ENCODE results near the gene MUC5B. TPM values are rescaled to one million over a fixed set of nuclear protein-coding genes. Genes with fewer than 3 reads are reported as not detected.
"Not testable (repeated sequence)": the region's sequence is repeated elsewhere in the genome, so short reads cannot be mapped to it uniquely, and the experiment has no call there.

MUC5B gene, protein sequence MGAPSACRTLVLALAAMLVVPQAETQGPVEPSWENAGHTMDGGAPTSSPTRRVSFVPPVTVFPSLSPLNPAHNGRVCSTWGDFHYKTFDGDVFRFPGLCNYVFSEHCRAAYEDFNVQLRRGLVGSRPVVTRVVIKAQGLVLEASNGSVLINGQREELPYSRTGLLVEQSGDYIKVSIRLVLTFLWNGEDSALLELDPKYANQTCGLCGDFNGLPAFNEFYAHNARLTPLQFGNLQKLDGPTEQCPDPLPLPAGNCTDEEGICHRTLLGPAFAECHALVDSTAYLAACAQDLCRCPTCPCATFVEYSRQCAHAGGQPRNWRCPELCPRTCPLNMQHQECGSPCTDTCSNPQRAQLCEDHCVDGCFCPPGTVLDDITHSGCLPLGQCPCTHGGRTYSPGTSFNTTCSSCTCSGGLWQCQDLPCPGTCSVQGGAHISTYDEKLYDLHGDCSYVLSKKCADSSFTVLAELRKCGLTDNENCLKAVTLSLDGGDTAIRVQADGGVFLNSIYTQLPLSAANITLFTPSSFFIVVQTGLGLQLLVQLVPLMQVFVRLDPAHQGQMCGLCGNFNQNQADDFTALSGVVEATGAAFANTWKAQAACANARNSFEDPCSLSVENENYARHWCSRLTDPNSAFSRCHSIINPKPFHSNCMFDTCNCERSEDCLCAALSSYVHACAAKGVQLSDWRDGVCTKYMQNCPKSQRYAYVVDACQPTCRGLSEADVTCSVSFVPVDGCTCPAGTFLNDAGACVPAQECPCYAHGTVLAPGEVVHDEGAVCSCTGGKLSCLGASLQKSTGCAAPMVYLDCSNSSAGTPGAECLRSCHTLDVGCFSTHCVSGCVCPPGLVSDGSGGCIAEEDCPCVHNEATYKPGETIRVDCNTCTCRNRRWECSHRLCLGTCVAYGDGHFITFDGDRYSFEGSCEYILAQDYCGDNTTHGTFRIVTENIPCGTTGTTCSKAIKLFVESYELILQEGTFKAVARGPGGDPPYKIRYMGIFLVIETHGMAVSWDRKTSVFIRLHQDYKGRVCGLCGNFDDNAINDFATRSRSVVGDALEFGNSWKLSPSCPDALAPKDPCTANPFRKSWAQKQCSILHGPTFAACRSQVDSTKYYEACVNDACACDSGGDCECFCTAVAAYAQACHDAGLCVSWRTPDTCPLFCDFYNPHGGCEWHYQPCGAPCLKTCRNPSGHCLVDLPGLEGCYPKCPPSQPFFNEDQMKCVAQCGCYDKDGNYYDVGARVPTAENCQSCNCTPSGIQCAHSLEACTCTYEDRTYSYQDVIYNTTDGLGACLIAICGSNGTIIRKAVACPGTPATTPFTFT (N-terminal part only)
- polyA plus RNA-seq (2012; ENCODE audit: insufficient read depth, insufficient read length): not detected

GRCh38 chr11:1222491-1223345 is at the start of gene MUC5B:
Gene MUC5B, plus strand, starts transcription at chr11:1223066. Its CDS starts 58 bp downstream, at chr11:1223124.
- H3K4me3 ChIP-seq (ENCODE audit: low read length): no peak within 1 kb of the TSS
- no peak for DNase-seq (ENCODE audit: low read depth, low spot score)

- not testable (repeated sequence) for H3K4me3 ChIP-seq (ENCODE audit: low read length); DNase-seq (ENCODE audit: low read depth, low spot score)
These were observed 49.5 kb upstream of the MUC5B start for GRCh38 chr11:1173396-1173795.

- no peak for DNase-seq (ENCODE audit: low read depth, low spot score)
- H3K4me3 ChIP-seq (ENCODE audit: low read length): no peak overlapping the region
These were observed 48.2 kb upstream of the MUC5B start for GRCh38 chr11:1174441-1175370.

DNA sequence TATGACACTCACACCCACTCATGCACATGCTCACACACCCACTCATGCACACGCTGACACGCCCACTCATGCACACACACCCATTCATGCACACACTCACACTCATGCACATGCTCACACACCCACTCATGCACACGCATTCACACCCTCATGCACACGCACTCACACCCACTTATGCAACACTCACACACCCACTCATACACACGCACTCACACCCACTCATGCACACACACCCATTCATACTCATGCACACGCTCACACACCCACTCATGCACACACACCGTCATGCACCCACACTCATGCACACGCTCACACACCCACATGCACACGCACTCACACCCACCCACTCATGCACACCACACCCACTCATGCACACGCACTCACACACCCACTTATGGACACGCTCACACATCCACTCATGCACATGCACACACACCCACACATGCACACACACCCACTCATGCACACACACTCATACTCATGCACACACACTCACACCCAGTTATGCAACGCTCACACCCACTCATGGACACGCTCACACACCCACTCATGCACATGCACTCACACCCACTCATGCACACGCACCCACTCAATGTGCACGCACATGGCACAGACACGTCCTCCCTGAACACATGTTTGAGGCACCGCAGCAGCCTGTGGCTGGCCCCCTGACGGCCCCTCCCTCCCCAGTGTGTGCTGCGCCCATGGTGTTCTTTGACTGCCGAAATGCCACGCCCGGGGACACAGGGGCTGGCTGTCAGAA is 47.2 kb upstream of the MUC5B start:
- no peak overlapping the region for H3K4me3 ChIP-seq (ENCODE audit: low read length)
- DNase-seq (ENCODE audit: low read depth, low spot score): no peak

DNA sequence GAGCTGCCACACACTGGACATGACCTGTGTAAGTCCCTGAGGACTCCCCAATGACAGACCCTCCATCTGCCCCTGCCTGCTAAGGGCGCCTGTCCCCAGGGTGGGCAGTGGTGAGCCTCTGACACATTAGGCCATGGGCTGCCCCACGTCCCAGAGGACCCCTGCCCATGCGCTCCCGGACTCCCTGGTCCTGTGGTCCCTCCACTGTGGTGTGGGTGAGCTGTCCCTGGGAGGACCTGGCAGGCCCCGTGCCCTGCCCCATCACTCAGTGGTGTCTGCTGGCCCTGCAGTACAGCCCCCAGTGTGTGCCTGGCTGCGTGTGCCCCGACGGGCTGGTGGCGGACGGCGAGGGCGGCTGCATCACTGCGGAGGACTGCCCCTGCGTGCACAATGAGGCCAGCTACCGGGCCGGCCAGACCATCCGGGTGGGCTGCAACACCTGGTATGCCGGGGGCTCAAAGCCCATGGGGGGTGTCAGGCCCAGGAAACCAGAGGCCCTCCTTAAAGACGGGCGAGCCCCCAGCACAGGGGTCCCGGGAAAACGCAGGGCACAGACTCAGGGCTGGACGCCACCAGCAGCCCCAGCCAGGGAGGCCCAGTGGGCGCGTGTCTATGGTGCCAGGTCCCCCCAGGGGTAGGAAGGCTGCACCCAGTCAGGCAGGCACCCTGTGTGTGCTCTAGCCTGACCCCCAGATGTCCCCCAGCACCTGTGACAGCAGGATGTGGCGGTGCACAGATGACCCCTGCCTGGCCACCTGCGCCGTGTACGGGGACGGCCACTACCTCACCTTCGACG is 46.4 kb upstream of the MUC5B start:
- no peak for DNase-seq (ENCODE audit: low read depth, low spot score)
- no peak overlapping the region for H3K4me3 ChIP-seq (ENCODE audit: low read length)

DNA sequence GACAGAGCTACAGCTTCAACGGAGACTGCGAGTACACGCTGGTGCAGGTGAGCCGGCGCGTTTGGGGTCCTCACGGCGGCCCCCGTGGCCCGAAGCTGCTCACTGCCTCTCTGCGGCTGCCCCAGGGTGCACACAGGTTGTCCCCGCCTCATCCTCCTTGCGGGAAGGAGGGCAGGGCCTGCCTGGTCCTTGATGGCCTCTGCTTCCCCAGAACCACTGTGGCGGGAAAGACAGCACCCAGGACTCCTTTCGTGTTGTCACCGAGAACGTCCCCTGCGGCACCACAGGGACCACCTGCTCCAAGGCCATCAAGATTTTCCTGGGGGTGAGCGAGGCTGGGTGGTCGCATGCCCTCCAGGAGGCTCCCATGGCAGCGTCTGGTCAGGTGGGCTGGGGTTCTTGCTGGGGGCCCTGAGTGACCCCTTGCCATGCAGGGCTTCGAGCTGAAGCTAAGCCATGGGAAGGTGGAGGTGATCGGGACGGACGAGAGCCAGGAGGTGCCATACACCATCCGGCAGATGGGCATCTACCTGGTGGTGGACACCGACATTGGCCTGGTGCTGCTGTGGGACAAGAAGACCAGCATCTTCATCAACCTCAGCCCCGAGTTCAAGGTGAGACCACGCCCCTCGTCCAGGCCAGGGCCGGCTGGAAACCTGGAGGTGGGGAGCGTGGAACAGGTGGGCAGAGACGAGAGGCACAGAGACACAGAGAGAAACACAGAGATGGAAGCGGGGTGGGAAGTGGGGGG is 45.7 kb upstream of the MUC5B start:
- no peak overlapping the region for H3K4me3 ChIP-seq (ENCODE audit: low read length)
- DNase-seq (ENCODE audit: low read depth, low spot score): no peak

DNA sequence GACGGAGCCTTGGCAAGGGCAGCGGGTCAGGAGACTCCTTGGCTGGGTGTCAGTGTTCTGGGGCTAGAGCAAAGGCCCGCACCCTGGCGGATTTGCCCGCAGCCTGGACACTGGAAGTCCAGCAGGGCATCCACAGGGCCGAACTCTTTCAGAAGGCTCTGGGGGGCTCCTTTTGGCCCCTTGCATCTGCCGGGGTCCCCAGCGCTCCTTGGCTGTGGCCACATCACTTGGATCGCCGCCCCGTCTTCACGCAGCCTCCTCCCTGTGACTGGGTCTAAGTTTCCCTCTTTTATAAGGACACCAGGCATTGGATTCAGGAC is 45.1 kb upstream of the MUC5B start:
- H3K4me3 ChIP-seq (ENCODE audit: low read length): no peak overlapping the region
- DNase-seq (ENCODE audit: low read depth, low spot score): no peak

DNA sequence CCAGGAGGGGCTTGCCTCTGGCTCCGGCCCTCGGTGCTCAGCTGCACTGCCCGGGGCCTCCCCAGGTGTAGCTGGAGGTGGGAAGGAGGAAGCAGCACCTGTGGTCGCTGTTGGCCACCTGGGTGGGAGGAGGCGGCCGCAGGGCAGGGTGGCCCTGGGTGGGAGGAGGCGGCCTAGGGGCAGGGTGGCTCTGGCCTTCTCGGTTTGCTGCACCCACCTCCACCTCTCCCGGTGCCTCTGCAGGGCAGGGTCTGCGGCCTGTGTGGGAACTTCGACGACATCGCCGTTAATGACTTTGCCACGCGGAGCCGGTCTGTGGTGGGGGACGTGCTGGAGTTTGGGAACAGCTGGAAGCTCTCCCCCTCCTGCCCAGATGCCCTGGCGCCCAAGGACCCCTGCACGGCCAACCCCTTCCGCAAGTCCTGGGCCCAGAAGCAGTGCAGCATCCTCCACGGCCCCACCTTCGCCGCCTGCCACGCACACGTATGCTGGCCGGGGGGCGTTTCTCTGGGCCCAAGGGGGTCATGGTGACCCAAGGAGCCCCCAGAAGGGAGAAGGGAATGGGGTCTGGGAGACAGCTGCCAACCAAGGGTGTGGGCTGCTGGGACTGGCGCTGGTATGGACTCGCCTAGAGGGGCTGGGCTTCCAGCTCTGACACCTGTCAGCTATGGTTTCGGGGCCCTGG is 44.5 kb upstream of the MUC5B start:
- DNase-seq (ENCODE audit: low read depth, low spot score): no peak
- H3K4me3 ChIP-seq (ENCODE audit: low read length): no peak overlapping the region

- no peak overlapping the region for H3K4me3 ChIP-seq (ENCODE audit: low read length)
- DNase-seq (ENCODE audit: low read depth, low spot score): no peak
These were observed 44.0 kb upstream of the MUC5B start for GRCh38 chr11:1178906-1179305.

- no peak for DNase-seq (ENCODE audit: low read depth, low spot score)
These were observed 43.2 kb upstream of the MUC5B start for GRCh38 chr11:1179641-1180040.

GRCh38 chr11:1180171-1180570 is 42.7 kb upstream of the MUC5B start:
- no peak overlapping the region for H3K4me3 ChIP-seq (ENCODE audit: low read length)
- no peak for DNase-seq (ENCODE audit: low read depth, low spot score)

More at GRCh38 chr11:1179641-1180040, 43.2 kb upstream of the MUC5B start:
- H3K4me3 ChIP-seq (ENCODE audit: low read length): no peak overlapping the region

DNA sequence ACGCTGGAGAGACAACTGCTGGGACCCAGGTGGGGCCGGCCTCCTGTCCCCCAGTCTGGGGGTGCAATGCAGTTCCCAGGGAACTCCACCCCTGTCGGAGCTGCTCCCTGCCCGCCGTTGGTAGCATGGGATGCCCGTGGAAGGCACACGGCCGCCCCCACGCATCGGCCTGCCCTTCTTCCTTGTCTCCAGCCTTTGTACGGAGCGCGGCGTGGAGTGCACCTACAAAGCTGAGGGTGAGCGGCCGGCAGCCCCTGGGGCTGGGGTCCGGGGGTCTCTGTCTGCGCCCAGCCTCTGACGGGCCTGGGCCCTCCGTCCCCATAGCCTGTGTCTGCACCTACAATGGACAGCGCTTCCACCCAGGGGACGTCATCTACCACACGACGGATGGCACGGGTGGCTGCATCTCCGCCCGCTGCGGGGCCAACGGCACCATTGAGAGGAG is 41.9 kb upstream of the MUC5B start:
- no peak overlapping the region for H3K4me3 ChIP-seq (ENCODE audit: low read length)
- DNase-seq (ENCODE audit: low read depth, low spot score): no peak

DNA sequence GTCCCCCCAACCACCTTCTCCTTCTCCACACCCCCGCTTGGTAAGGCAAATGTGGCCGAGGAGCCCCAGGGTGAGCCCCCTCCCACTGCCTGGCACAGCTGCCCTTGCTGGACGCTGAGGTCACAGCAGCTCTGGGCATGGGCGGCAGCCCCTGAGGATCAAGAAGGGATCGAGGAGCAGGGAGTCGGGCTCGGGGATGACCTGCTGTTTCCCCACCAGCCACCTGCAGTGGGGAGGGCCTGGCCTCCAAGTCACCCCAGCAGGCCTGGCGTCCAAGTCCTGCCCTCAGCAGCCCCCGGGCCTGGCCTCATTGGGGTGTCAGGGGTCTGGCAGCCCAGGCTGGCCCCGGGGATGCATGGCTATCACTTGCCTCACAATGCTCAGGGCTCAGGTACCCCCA is 41.4 kb upstream of the MUC5B start:
- DNase-seq (ENCODE audit: low read depth, low spot score): no peak
- H3K4me3 ChIP-seq (ENCODE audit: low read length): no peak overlapping the region

- no peak overlapping the region for H3K4me3 ChIP-seq (ENCODE audit: low read length)
- DNase-seq (ENCODE audit: low read depth, low spot score): no peak
These were observed 40.9 kb upstream of the MUC5B start for GRCh38 chr11:1181853-1182535.

Measured in Jurkat, Clone E6-1 (cell line).